ENCODE data around the gene VTI1A. TPM values are rescaled to one million over a fixed set of nuclear protein-coding genes. Genes with fewer than 3 reads are reported as not detected.
"Not testable (repeated sequence)": the region's sequence is repeated elsewhere in the genome, so short reads cannot be mapped to it uniquely, and the experiment has no call there.

Gene VTI1A
- 26.0 TPM for polyA plus RNA-seq (2012; ENCODE audit: insufficient read depth, insufficient read length)

DNA sequence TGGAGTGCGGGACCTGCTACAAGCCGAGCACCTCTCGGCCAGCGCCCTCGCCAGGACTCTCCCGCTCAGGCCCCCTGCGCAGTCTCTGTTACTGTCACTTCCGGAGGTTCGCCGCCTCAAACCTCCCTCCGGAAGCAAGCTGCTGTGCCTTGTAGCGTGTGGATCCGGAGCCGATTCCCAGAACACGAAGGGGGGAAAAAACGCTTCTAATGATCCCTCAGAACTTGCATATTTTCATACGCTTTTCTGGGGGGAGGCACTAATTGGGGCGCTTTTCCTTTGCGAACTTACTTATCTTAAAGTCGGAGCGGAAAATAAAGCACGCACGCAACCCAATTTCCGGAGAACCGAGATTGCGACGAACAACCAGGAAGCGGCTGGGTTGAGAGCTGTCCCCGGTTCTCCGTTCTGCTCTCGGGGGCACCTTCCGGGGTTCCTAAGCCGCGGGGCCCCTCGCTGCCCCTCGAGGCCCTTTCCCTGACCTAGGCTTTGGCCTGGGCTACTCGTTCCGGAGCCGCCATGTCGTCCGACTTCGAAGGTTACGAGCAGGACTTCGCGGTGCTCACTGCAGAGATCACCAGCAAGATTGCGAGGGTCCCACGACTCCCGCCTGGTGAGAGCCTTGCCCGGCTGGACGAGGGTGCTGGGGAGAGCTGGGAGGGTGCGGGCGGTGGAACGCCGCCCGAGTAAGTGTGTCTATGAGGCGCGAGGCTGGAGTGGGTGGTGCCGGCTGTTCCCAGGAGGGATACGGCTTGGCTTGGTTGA lies at the start of gene VTI1A, which contains the start of gene ZDHHC6:
Gene VTI1A, plus strand, starts transcription at position 361 of the 765 bp plus-strand sequence. Its CDS starts 159 bp downstream, at position 520.
Gene ZDHHC6, minus strand, starts transcription at position 60 of the 765 bp plus-strand sequence. CDS start 1,478 bp downstream, outside the sequence.
- H3K4me3 ChIP-seq (ENCODE audit: low read length): peak within 1 kb of the TSS; percentile 100
- peak; percentile 79 for DNase-seq (ENCODE audit: low read depth, low spot score)

- no peak for DNase-seq (ENCODE audit: low read depth, low spot score)
- H3K4me3 ChIP-seq (ENCODE audit: low read length): no peak overlapping the region
Measured at GRCh38 chr10:112397592-112397991, 49.4 kb upstream of the VTI1A start.

GRCh38 chr10:112402917-112403316 lies 44.1 kb upstream of the VTI1A start:
- no peak for DNase-seq (ENCODE audit: low read depth, low spot score)
- H3K4me3 ChIP-seq (ENCODE audit: low read length): no peak overlapping the region

GRCh38 chr10:112404617-112405016 lies 42.4 kb upstream of the VTI1A start:
- no peak overlapping the region for H3K4me3 ChIP-seq (ENCODE audit: low read length)
- no peak for DNase-seq (ENCODE audit: low read depth, low spot score)

- not testable (repeated sequence) for DNase-seq (ENCODE audit: low read depth, low spot score); H3K4me3 ChIP-seq (ENCODE audit: low read length)
Measured at GRCh38 chr10:112406806-112407205, 40.2 kb upstream of the VTI1A start.

GRCh38 chr10:112407696-112408095 lies 39.3 kb upstream of the VTI1A start:
- no peak overlapping the region for H3K4me3 ChIP-seq (ENCODE audit: low read length)
- DNase-seq (ENCODE audit: low read depth, low spot score): no peak

DNA sequence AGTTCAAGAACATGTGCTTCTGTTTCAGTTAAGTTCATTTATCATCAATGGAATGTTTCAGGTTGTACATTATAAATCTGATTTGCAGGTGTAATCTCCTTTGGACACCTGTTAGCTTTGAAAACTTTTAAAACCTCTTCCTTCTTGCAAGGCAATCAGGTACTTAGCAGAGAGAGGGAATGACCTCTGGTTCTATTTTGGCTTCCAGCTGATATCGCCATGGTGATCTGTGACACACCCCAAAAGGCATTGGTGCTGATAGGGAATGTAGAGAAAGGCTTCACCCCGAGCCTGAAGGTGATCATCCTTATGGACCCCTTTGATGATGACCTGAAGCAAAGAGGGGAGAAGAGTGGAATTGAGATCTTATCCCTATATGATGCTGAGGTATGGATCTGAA lies 37.7 kb upstream of the VTI1A start:
- no peak overlapping the region for H3K4me3 ChIP-seq (ENCODE audit: low read length)
- DNase-seq (ENCODE audit: low read depth, low spot score): no peak

DNA sequence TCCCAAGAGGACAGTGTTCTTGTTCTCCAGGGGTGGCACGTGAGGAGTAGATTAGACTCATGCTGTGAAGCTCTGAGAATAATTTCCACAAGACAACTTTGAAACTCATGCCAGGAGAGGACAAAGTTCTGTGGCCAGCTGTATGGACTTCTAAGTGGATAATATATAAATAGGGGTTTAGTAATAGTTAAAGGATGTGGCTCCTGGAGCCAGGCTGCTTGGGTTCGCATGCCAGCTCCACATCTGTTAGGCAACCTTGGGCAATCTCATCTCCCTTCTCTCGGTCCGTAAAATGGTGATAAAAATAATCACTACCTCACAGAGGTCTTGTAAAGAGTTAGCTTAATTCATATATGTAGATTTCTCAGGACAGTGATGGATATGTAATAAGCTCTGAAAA lies 37.3 kb upstream of the VTI1A start:
- no peak for DNase-seq (ENCODE audit: low read depth, low spot score)
- no peak overlapping the region for H3K4me3 ChIP-seq (ENCODE audit: low read length)

DNA sequence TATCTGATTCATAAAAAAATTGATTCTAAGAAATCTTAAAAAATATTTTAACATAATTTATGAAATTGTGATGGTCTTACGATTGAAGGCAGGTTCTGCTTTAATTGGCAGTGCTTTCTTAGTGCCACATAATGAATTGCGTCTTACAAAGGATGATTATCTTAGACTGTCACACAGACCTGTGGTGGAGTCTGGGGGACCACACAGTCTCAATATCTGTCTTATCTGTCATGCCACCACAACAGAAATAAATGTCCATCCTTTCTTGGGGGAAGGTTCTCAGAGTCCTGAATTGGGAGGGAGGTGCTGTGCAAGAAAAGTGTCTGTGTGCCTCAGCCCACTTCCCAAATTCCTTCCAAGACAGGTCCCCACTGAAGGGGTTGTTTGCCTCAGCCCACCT lies 34.3 kb upstream of the VTI1A start:
- no peak overlapping the region for H3K4me3 ChIP-seq (ENCODE audit: low read length)
- no peak for DNase-seq (ENCODE audit: low read depth, low spot score)

GRCh38 chr10:112421731-112422130 lies 25.3 kb upstream of the VTI1A start:
- DNase-seq (ENCODE audit: low read depth, low spot score): no peak
- H3K4me3 ChIP-seq (ENCODE audit: low read length): no peak overlapping the region

GRCh38 chr10:112424651-112425050 lies 22.4 kb upstream of the VTI1A start:
- H3K4me3 ChIP-seq (ENCODE audit: low read length): no peak overlapping the region
- no peak for DNase-seq (ENCODE audit: low read depth, low spot score)

DNA sequence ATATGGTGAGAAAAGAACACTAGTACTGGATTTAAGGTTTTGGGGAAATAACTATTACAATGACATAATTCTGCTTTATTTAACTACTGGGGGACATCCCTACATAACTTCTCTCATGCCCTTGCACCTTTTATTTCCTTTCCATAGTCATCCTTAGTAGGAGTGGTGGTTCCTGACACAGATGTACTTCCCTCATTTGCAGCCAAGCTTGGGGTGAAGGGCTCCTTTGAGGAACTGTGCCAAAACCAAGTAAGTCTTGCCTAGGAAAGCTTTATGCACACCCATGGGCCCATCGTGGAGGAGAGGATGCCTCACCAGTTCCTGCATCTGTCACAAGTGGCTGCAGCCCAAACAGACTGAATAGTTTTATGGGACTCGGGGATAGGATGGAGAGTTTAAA lies 20.9 kb upstream of the VTI1A start:
- DNase-seq (ENCODE audit: low read depth, low spot score): no peak
- H3K4me3 ChIP-seq (ENCODE audit: low read length): no peak overlapping the region

GRCh38 chr10:112429147-112429546 lies 17.9 kb upstream of the VTI1A start:
- no peak overlapping the region for H3K4me3 ChIP-seq (ENCODE audit: low read length)
- DNase-seq (ENCODE audit: low read depth, low spot score): no peak

DNA sequence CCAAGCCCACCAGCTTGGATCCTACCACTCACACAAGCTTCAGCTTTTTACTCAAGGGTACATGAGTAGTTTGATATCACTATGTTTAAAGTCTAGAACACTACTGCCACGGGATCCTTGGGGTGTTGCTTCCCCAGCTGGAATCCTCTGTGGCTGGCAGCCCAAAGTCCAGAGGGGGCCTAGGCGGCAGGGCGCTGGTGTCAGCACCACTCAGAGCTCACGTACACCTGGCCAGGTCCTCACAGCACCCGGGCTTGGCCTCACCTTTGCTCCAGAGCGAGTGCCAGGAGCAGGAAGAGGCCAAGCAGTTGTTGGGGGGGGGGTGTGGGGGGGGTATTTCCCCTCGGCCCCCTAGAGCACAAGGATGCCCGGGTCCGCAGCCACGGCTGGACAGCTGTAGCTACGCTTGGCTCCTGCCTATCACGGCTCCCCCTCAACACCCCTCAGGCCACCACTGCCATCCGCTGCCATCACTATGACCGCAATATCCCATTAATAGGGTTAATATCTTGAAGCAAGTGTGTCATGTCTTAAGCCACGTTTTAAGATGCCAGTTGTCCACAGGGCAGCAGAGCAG lies 17.3 kb upstream of the VTI1A start:
- no peak overlapping the region for H3K4me3 ChIP-seq (ENCODE audit: low read length)
- no peak for DNase-seq (ENCODE audit: low read depth, low spot score)

DNA sequence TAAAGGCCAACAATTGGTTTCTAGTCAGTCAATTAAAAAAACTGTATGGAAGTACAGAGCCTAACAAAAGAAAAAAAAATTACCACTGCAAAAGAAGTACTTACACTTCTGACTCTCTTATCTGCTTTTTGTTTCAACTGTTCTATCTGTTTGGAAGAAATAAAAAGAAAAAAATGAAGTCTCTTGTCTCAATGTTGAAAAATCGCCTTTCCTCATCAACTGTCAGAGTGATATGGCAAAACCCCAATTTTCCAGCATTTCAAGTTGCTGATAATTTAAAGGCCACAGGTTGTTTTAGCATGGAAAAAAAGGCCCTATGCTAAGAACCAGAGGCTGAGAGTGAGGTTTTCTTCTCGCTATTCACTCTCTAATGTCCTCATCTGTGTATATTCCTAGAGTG lies 13.9 kb upstream of the VTI1A start:
- no peak for DNase-seq (ENCODE audit: low read depth, low spot score)

DNA sequence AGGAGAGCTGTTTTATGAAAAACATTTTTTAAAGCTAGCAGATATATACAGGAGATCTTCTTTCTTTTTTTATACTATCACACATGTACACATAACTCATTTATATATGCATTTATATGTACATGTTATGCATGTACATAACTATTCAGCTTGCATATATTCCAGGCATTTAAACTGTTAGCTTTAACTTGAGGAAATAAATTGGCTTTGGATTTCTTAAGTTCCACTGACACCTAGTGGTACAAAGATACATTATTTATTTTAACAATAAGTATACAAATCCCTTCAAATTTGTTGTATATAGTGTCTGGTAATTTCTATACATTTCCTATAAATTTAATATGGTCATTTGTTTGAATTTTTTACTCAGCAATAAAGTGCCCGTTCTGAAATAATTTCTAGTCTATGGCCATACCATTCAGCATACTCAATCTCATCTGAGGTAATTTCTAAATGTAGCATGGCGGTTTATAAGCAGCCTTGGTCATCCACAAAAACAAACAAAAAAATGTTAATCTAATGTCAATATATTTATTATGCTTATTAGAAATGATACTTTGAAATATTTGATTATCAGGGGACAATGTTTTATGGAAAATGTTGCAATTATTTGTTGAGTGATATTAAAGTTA lies 11.9 kb upstream of the VTI1A start:
- H3K4me3 ChIP-seq (ENCODE audit: low read length): no peak overlapping the region
- DNase-seq (ENCODE audit: low read depth, low spot score): peak; percentile 24

More for the DNA sequence above, 13.9 kb upstream of the VTI1A start:
- H3K4me3 ChIP-seq (ENCODE audit: low read length): no peak overlapping the region

- H3K4me3 ChIP-seq (ENCODE audit: low read length): no peak overlapping the region
- DNase-seq (ENCODE audit: low read depth, low spot score): no peak
Measured at GRCh38 chr10:112438356-112438755, 8.7 kb upstream of the VTI1A start.

- DNase-seq (ENCODE audit: low read depth, low spot score): no peak
- no peak overlapping the region for H3K4me3 ChIP-seq (ENCODE audit: low read length)
Measured at GRCh38 chr10:112441520-112441919, 5.5 kb upstream of the VTI1A start.

DNA sequence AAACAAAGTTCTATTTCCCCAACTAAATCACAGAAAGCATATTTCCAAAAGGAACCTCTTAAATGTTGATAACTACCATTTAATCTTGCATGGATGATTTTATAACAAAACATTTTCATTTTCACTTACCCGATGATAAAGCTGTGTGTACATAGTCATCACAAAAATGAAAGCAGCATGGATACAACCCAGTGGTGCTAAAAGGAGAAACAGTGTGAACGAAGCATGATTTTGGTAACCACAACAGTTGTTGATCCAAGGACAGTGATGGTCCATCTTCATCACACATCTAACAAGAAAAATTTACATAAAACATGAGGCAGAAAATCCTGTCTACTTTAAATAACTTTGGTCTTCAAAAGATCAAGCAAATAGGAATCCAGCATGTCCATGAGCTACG lies 5.0 kb upstream of the VTI1A start:
- no peak overlapping the region for H3K4me3 ChIP-seq (ENCODE audit: low read length)
- no peak for DNase-seq (ENCODE audit: low read depth, low spot score)
